Activated naive CD4-positive, alpha-beta T cell treated with anti-CD3 and anti-CD28 coated beads, Interleukin-2, amount 10 ng/mL, durations not matched to agents 5 hours and 36 hours (primary cell): ENCODE data around the gene SHLD1. TPM values are rescaled to one million over a fixed set of nuclear protein-coding genes. Genes with fewer than 3 reads are reported as not detected.

Experiments
- total RNA-seq, 2 experiments: library from RNA; stranded (reverse); gene quantifications; one replicate each; pipeline ENCODE4 v1.2.3, GENCODE V29; 2021

SHLD1 gene
- total RNA-seq, result 10 to 100 TPM; 10.0 to 10.4 TPM

GRCh38 chr20:5749952-5750779 is at the start of gene SHLD1:
Gene SHLD1 (plus strand): TSS chr20:5750401. CDS start chr20:5772866, 22,465 bp downstream.

Other genes with a start within 250 kb of the SHLD1 start
- 10 to 100 TPM; 32.1 to 32.4 TPM for gene GPCPD1, start 139.4 kb upstream of the SHLD1 start, total RNA-seq
- gene CHGB, start 161.1 kb downstream of the SHLD1 start, total RNA-seq, result not detected
- 10 to 100 TPM; 13.5 to 14.1 TPM for gene TRMT6, start 200.1 kb downstream of the SHLD1 start, total RNA-seq
- gene MCM8, start 200.3 kb downstream of the SHLD1 start, total RNA-seq, result 10 to 100 TPM; 23.7 to 24.2 TPM